GM19025 (cell line): ENCODE data around the gene DIP2C.
"Not testable (repeated sequence)": the region's sequence is repeated elsewhere in the genome, so short reads cannot be mapped to it uniquely, and the experiment has no call there.

Experiments
- ATAC-seq: cut with Tn5 transposase; IDR thresholded peaks from one replicate; pipeline ENCODE4 v1.9.1; 2021; ENCODE audit warnings: mild to moderate bottlenecking, low read depth, moderate library complexity; ENCODE audit not compliant: unreplicated experiment

DIP2C gene

DNA sequence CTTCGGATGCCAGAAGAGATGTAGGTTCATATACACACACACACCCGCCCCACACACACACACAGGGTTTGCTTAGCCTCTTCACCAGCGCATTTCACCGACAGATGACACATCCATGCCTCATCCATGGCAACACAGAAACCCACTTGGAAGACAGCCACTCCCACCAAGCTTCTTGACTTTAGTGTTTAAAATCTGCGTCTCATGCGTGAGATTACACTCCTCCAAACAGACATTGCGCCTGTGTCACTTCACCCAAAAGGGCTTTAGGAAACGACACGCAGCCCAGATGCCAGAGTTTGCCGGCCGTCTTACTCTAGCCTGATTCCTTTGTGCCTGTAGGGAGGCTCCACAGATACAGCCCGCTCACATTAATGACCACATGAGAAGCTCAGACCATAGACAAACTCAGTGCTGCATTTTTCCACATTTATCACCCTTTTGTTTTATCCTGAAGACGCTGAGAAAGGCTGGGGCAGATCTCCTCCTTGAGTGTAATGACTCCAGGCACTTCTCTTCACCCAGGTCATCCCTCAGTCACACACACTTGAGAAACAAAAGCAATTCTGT, 73.8 kb downstream of the DIP2C start:
- ATAC-seq, result no peak

GRCh38 chr10:614790-615582, 74.5 kb downstream of the DIP2C start:
- no peak for ATAC-seq

GRCh38 chr10:614139-614711, 75.2 kb downstream of the DIP2C start:
- no peak for ATAC-seq

GRCh38 chr10:613271-614138, 76.0 kb downstream of the DIP2C start:
- ATAC-seq, result no peak

- ATAC-seq, result no peak
Measured at GRCh38 chr10:612696-613095, 76.8 kb downstream of the DIP2C start.

DNA sequence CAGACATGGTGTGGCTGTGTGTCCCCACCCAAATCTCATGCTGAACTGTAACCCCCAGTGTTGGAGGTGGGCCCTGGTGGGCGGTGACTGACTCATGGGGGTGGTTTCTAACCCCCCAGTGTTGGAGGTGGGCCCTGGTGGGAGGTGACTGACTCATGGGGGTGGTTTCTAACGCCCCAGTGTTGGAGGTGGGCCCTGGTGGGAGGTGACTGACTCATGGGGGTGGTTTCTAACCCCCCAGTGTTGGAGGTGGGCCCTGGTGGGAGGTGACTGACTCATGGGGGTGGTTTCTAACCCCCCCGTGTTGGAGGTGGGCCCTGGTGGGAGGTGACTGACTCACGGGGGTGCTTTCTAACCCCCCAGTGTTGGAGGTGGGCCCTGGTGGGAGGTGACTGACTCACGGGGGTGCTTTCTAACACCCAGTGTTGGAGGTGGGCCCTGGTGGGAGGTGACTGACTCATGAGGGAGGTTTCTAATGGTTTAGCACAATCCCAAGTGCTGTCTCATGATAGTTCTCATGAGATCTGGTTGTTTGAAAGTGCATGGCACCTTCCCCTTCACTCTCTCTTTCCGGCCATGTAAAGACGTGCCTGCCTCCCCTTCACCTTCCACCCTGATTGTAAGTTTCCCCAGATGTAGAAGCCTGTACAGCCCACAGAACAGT, 78.7 kb downstream of the DIP2C start:
- not testable (repeated sequence) for ATAC-seq

DNA sequence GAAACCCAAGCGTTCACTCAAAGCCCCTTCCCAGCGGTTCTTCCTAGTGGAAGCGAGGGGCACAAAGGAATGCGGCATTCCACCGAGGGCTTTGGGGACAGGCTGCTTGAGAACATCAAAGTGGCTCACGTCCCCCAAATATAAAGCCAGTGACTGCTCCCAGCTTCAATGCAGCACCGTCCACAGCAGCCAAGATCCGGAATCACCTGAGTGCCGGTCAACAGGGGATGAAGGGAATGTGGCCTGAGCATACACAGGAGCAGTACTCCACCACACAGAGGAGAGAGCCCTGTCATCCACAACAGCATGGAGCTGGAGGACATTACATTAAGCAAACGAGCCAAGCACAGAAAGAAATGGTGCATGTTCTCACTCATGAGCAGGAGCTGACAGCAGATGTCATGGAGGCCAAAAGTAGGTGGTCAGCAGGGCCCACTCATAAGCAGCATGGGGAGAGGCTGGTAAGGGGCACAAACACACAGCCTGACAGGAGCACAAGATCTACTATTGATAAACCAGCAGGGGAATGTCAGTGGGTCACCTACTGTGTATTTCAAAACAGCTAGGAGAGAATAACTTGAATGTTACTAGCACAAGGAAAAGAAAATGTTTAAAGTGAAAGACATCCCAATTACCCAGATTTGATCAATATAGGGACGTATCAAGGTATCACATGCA, 79.5 kb downstream of the DIP2C start:
- ATAC-seq, result no peak

DNA sequence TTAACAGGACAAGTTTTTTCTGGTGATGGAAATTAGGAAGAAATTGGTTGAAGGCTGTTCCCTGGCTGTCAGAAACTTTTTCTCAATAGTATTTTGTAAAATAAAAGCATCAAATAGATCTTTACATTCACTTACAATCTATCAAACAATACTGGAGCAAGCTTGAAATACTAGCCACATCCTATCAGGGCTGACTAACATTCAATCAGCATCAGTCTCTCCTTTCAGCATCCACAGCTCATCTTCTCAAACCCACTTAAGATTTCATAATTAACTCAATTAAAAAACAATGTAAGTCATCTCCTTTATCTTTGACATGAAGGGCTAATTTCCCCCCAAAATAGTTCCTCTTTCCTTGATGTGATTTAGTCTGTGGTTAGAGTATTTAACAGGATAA, 80.2 kb downstream of the DIP2C start:
- no peak for ATAC-seq

DNA sequence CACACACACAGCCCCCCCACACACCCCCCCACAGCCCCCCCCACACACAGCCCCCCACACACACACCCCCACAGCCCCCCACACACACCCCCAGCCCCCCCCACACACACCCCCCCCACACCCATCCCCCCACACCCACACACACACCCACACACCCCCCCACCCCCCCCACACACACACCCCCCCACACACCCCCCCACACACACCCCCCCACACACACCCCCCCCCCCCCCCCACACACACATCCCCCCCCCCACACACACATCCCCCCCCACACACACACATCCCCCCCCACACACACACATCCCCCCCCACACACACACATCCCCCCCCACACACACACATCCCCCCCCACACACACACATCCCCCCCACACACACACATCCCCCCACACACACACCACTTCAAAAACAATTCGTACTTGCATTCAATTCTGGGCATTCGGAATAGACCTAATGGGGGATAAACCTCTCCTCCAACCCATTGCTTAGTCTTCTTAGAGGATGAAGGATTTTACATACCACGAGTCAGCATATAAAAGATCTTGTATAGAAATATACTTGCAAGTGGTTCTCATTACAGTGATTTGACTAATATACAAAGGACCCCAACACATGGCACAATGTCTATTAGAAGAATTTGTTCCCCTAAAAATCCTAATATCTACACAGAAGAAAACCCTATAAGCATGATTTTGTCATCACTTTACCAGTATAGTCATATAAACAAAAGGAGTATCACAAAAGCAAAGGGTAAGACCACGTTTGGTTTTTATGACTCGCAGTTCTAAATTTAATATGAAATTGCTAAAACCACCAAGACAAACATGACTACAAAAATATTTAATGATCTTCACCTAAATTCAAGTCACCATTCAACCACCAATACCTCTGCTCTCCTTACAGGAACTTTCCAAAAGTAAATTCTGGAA, 80.9 kb downstream of the DIP2C start:
- no peak for ATAC-seq

DNA sequence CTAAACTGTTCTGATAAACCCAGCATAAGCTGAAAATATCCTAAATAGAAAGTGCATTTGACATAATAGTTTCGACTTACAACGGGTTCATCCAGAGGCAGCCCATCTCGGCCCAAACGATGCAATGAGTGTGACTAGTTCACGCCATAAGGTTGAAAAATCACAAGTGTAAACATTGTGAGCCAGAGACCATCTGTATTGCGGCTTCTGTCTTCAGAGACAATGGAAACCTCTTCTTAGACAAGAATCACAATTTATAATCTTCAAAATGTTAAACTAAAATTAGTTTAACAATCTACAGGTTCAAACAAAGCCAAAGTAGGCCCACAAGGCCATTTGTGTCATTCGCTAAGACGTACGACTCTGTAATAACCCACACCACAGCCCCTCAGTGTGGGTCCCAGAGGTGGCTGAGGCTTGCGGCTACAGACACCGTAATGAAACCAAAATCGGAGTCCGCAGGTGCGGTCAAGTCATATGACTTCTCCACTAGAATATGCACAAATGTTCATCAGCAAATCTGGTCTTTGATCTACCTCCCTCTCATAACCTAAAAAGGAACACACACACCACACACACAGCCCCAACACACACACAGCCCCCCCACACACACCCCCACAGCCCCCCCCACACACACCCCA, 81.8 kb downstream of the DIP2C start:
- ATAC-seq, result no peak

- ATAC-seq, result no peak
Measured at GRCh38 chr10:606762-607544, 82.5 kb downstream of the DIP2C start.

- no peak for ATAC-seq
Measured at GRCh38 chr10:605632-606325, 83.7 kb downstream of the DIP2C start.

GRCh38 chr10:604716-605631, 84.5 kb downstream of the DIP2C start:
- no peak for ATAC-seq

- no peak for ATAC-seq
Measured at GRCh38 chr10:603745-604144, 85.7 kb downstream of the DIP2C start.

DNA sequence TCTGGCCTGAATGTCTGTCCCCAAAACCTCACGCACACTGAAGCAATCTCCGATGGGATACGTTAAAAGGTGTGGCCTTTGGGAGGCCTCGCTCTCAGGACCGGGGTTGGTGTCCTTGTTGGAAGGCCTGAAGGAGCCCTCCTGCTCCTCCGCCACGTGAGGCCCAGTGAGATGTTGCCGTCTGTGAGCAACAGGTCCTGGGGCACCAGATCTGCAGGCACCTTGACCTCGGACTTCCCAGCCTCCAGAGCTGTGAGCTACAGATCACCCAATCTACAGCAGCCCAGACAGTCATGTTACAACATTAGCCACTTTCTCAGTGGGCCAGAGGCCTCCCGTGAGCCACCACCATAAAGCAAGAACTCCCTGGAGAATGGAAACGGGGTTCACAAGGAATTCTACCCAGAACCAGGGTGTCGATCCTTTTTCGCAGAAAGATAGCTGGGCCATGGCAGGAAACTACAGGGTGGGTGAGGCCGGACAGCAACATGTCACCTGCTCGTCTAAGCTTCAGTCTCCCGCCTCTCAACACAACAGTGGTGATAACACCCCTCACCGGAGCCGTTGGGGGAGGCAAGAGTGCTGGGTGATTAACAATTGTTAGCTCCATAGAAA, 87.0 kb downstream of the DIP2C start:
- no peak for ATAC-seq

DNA sequence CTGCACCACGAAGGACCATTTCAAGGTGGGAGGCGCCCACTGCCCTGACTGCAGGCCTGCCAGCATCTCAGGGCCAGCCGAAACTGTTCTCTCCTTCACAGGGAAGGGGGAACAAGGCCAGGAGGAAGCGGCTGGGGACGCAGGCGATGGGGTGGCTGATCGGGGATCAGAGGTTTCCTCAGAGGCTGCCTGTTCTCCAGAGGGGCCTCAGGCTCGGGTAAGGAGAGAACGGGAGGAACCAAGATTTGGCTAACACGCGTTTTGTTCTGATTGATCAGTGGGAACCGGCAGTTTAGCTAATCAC, 87.9 kb downstream of the DIP2C start:
- no peak for ATAC-seq
